Effector memory CD8-positive, alpha-beta T cell (primary cell): ENCODE measurements around the gene SND1.

Source experiments
- ATAC-seq: fragments of 150-1000 bp; cut with Tn5 transposase; replicated peaks from 2 replicates; pipeline ENCODE4 v1.10.0; 2021; ENCODE audit warnings: mild to moderate bottlenecking, moderate library complexity
- DNase-seq, 3 experiments: peaks; one replicate each; pipeline ENCODE4 v3.0.0; 2021
- H3K27ac Mint-ChIP-seq, 2 donors: one replicate each; pipeline ENCODE4 v1.8.0; 2022; ENCODE audit warnings: mild to moderate bottlenecking in 2 of 2, mixed read lengths in 2 of 2, moderate library complexity in 2 of 2
- H3K27me3 Mint-ChIP-seq, 2 donors: one replicate each; pipeline ENCODE4 v1.8.0; 2022; ENCODE audit warnings: mixed read lengths in 2 of 2
- H3K36me3 Mint-ChIP-seq: one replicate; pipeline ENCODE4 v1.8.0; 2022; ENCODE audit warnings: mild to moderate bottlenecking, moderate library complexity, mixed read lengths; ENCODE audit not compliant: insufficient read depth
- H3K4me1 Mint-ChIP-seq, 2 donors: one replicate each; pipeline ENCODE4 v1.8.0; 2022; ENCODE audit warnings: low read depth in 2 of 2, mixed read lengths in 2 of 2
- H3K4me3 Mint-ChIP-seq, 2 donors: one replicate each; pipeline ENCODE4 v1.8.0; 2022; ENCODE audit warnings: mild to moderate bottlenecking in 2 of 2, mixed read lengths in 2 of 2, moderate library complexity in 2 of 2
- H3K9me3 Mint-ChIP-seq, 2 donors: one replicate each; pipeline ENCODE4 v1.8.0; 2022; ENCODE audit warnings: mixed read lengths in 2 of 2

SND1 gene

DNA sequence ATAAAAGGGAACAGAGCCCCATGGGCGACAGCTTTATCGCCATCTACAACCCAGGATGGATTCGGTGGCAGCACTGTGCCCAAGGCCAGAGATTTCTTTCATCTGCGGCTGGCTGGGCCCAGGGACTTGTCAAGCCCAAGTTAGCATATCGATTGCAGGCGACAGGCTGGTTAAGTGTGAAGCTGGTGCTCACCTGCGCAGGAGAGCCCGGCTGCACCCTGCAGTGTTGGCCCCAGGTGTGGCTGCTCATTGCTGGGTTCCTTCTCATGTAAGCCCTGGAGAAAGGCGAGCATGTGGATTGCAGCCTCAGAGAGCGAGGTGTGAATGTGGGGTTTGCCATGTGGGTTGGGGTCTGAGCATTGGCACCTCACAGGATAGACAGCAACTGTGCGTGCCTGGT is 419.8 kb downstream of the SND1 start:
- peaks cover 15% of the 10 kb centered on the region for H3K36me3 Mint-ChIP-seq
- H3K9me3 Mint-ChIP-seq = no peaks in the 10 kb centered on the region
- no peak overlapping the region for H3K27ac Mint-ChIP-seq
- no peaks in the 10 kb centered on the region for H3K27me3 Mint-ChIP-seq
- no peak overlapping the region for H3K4me3 Mint-ChIP-seq
- no peak for ATAC-seq
- H3K4me1 Mint-ChIP-seq = peaks cover 0 to 3% of the 10 kb centered on the region in 2 donors
- DNase-seq = no peak

DNA sequence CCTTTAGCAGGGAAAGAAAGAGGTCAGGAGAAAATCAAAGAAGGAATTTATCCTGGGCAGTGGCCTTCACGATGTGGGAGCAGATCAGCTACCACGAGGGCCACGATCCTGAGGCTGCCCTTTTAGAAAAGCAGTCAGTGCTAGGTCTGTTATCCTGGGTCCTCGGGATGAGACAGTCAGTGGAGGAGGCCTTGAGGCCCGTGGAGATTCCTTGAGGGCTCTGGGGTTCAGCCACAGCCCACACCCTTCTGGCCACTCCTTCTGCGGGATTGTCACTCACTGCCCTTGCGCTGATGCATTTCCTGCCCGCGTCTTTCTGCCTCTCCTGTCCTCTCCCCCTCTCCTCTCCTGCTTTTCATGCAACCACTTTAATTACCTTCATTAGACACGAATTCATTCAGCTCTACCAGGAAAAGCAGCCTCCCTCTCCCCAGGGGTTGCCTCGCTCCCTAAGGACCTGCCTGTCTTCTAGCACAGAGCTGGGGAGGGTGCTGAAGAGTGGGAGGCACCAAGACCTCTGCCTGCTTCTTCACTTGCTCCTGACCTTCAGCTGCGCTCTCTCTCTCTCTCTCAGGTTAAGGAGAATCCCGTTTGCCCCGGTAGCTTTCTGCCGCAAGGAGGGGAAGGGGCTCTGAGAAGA is 421.8 kb downstream of the SND1 start:
- Mint-ChIP-seq H3K27me3 (no peaks in the 10 kb centered on the region), H3K4me1 (no peaks in the 10 kb centered on the region), H3K9me3 (no peaks in the 10 kb centered on the region), H3K36me3 (peaks cover 19% of the 10 kb centered on the region), H3K27ac (peak overlapping the region in 1 of 2 donors; percentile 77), H3K4me3 (no peak overlapping the region)
- DNase-seq (no peak), ATAC-seq (no peak)

DNA sequence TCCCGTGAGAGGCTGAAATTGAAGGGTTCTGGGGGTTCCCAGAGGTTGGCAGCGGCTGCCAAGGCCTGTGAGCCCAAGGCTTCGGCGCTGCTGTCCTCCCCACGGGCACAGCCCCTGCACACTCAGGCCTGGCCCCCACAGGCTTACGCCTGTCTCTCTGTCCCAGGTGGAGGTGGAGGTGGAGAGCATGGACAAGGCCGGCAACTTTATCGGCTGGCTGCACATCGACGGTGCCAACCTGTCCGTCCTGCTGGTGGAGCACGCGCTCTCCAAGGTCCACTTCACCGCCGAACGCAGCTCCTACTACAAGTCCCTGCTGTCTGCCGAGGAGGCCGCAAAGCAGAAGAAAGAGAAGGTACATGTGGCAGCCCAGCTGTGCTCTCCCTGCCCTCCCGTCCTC is 422.3 kb downstream of the SND1 start:
- DNase-seq = no peak
- no peaks in the 10 kb centered on the region for H3K9me3 Mint-ChIP-seq
- peak overlapping the region in 1 of 2 donors; percentile 77 for H3K27ac Mint-ChIP-seq
- no peaks in the 10 kb centered on the region for H3K4me1 Mint-ChIP-seq
- H3K36me3 Mint-ChIP-seq = peaks cover 19% of the 10 kb centered on the region
- no peak overlapping the region for H3K4me3 Mint-ChIP-seq
- H3K27me3 Mint-ChIP-seq = no peaks in the 10 kb centered on the region
- no peak for ATAC-seq

DNA sequence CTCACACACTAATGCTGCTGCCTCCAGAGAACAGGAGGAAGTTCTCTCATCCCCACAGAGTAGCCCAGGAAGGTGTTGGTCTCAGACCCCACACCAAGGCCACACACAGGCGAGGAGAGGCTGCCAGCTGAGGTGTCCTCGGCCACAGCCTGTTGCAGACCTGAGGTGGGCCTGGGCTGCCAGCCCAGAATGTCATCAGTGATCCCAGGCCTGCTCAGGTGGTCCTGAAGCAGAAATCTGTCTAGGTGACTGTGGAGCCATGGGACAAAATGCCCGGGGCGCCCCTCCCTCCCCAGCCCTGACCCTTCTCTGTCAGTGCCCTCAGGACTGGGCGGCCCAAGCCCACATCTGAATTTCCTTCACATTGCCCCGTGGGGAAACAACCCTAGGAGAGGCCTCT is 422.7 kb downstream of the SND1 start:
- Mint-ChIP-seq H3K4me1 (no peaks in the 10 kb centered on the region), H3K27ac (peak overlapping the region in 1 of 2 donors; percentile 77), H3K4me3 (no peak overlapping the region), H3K36me3 (peaks cover 19% of the 10 kb centered on the region), H3K27me3 (no peaks in the 10 kb centered on the region), H3K9me3 (no peaks in the 10 kb centered on the region)
- ATAC-seq (no peak), DNase-seq (no peak)

DNA sequence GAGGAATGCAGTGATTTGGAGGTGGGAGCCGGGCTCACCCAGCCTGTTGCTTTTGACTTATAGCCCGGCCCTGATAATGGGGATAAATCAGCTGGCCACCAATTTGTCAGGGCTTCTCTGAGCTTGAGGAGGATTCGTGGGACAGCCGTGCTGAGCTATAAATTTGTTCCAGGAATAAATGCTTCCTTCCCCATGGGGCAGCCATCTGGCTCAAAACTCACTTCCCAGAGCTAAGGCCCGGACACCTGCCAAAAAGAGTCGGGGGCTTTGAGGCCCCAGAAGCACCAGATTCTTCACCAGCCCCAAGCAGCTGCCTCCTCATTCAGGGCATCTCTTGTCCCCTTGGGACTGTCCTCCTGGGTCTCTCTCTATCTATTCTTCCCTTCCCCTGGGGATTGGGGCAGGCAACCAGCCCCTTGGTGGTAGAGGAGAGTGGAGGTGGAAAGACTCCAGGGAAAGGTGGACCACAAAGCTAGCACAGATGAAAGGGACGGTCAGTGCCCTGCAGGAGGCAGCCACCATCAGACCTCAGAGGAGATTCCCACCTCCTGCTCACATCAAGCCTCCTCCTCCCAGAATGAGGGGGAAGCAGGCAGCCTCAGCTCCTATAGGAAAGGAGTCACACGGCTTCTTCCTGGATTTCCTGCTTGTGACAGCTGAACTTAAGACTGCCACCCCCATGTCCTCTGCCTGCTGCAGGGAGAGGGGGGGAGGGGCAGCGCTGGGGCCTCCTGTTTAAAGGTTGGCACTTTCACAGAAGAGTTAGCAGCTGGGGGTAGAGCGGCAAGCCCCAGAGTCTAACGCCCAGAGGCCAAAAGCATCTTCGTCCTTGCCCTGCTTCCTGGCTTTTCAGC is 423.5 kb downstream of the SND1 start:
- DNase-seq = no peak
- no peaks in the 10 kb centered on the region for H3K9me3 Mint-ChIP-seq

DNA sequence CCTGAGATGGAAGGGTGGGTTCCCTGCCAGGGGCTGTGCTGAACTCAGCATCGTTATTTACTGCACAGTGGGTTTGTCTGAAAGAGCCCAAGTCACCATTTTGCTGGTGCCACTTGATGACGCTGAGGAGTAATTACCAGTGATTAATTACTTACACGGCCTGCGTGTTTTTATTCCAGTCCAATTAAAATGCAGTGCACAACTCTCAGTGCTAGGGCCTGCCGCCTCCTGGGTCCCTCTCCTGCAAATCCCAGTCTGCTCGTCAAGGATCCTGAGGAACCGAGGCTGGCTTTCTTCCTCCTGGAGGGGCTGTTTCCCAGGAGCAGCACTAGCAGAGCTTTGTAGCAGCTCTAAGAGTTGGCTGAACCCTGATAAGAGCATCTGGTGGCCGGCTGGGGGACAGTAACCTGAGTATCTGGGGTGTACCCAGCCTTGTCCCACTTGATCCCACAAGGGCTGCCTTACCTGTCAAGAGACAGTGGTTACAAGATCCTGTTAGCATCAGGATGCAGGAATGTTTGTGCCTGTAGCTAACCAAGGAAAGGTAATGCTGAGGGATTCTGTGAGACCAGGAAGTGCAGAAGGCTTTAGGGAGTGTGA is 424.3 kb downstream of the SND1 start:
- H3K9me3 Mint-ChIP-seq = no peaks in the 10 kb centered on the region
- H3K4me3 Mint-ChIP-seq = no peak overlapping the region
- no peak for ATAC-seq
- no peaks in the 10 kb centered on the region for H3K4me1 Mint-ChIP-seq
- H3K27me3 Mint-ChIP-seq = no peaks in the 10 kb centered on the region
- no peak for DNase-seq
- H3K36me3 Mint-ChIP-seq = peaks cover 19% of the 10 kb centered on the region
- no peak overlapping the region for H3K27ac Mint-ChIP-seq

More for the DNA sequence above, 423.5 kb downstream of the SND1 start:
- H3K36me3 Mint-ChIP-seq = peaks cover 18% of the 10 kb centered on the region
- H3K4me3 Mint-ChIP-seq = no peak overlapping the region
- H3K27ac Mint-ChIP-seq = no peak overlapping the region
- no peak for ATAC-seq
- H3K4me1 Mint-ChIP-seq = no peaks in the 10 kb centered on the region
- no peaks in the 10 kb centered on the region for H3K27me3 Mint-ChIP-seq

DNA sequence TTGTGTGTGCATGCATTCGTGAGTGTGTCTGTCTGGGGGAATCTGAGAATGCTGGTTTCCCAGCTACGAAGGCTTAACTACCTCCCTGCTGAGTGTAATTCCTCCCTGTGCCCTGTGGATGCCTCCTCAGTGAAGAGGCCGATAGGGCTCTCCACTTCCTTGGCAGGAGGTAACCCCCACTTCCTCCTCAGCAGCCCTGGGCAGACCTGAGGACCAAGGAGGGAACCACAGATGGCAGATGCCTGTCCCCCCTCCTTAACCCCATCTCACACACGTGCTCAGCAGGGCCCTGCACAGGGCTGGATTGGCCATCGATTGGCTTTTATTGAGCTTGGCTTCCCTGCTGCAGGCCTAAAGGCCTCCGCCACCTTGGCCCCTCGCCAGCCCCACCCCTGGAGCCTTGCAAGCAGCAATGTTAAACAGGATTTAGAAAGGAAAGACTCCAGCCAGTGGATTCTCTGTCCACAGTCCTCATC is 424.8 kb downstream of the SND1 start:
- no peak overlapping the region for H3K27ac Mint-ChIP-seq
- H3K27me3 Mint-ChIP-seq = no peaks in the 10 kb centered on the region
- H3K4me3 Mint-ChIP-seq = no peak overlapping the region
- DNase-seq (no peak), ATAC-seq (no peak)
- H3K4me1 Mint-ChIP-seq = no peaks in the 10 kb centered on the region
- H3K36me3 Mint-ChIP-seq = peaks cover 17% of the 10 kb centered on the region
- no peaks in the 10 kb centered on the region for H3K9me3 Mint-ChIP-seq

DNA sequence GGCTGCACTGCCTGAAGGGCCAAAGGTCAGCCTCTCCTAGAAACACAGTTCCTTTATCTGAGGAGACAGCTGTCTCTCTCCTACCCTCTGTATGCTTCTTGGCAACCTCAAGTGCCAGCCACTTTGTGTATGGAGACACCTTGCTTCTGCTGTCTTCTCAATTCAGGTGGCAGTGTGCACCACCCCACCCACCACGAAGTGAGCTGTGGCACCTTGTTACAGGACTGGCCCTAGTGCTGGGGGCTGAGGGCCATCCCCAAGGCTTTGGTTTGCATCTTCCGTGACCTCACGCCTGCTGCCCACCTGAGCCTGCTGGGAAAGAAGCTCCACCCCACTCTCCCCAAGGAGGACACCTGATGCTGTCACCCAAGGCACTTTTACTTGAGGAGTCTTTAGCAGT is 426.3 kb downstream of the SND1 start:
- Mint-ChIP-seq H3K27me3 (no peaks in the 10 kb centered on the region), H3K4me1 (no peaks in the 10 kb centered on the region), H3K36me3 (peaks cover 15% of the 10 kb centered on the region), H3K4me3 (no peak overlapping the region), H3K27ac (peak overlapping the region in 1 of 2 donors; percentile 54), H3K9me3 (no peaks in the 10 kb centered on the region)
- DNase-seq = no peak
- ATAC-seq = no peak

DNA sequence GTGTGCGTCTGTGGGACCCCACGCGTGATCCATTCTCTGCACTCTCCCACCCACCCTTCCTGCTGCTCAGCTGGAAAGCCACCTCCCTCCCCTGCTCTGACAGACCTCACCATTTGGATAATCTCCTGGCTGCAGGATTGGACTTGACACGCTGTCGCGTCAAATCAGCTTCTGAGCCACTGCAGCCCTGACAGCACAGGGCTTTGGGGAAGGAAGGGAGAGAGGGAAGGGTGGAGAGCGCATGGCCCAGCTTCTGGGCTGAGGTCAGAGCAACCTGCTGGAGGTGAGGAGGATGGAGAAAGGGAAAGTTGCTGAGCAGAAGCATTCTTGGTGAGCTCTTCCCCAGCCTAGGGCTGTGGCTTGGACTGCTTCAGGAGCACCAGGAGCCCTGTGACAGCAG is 428.2 kb downstream of the SND1 start:
- Mint-ChIP-seq H3K27ac (no peak overlapping the region), H3K9me3 (no peaks in the 10 kb centered on the region), H3K4me3 (no peak overlapping the region), H3K27me3 (no peaks in the 10 kb centered on the region), H3K4me1 (no peaks in the 10 kb centered on the region), H3K36me3 (peaks cover 15% of the 10 kb centered on the region)
- DNase-seq (no peak), ATAC-seq (no peak)

DNA sequence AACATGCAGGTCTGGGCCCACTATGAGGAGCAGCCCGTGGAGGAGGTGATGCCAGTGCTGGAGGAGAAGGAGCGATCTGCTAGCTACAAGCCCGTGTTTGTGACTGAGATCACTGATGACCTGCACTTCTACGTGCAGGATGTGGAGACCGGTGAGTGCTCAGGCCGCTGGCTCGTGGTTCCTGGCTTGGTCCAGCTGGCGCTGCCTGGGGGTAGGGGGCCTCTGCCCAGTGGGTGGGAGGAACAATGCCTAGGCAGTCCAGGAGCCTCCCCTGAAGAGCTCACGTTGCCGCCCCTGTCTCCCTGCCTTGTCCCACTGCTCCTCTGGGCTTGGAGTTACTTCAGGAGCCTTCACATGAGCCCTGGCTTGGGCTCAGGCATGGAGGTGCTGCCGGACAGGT is 429.4 kb downstream of the SND1 start:
- Mint-ChIP-seq H3K4me3 (no peak overlapping the region), H3K36me3 (peaks cover 15% of the 10 kb centered on the region), H3K27ac (peak overlapping the region in 1 of 2 donors; percentile 41), H3K4me1 (no peaks in the 10 kb centered on the region), H3K9me3 (no peaks in the 10 kb centered on the region), H3K27me3 (no peaks in the 10 kb centered on the region)
- ATAC-seq = no peak
- no peak for DNase-seq

DNA sequence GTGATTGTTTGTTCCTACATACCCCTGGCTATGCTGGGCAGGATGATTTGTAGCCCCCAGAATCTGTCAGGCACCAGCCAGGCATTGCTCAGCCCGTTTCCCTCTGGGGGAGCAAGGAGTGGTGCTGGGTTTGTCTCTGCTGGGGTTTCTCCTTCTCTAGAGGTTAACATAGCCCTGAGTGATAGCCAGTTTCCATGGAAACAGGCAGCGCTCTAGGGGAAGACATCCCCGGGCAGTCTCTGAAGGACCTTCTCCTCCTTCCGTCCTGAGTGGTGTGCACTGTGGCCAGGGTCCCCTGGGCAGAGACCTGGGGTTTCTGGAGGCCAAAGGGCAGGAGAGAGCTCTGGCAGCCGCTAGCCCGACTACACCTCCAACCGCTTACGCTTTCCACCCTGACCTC is 429.8 kb downstream of the SND1 start:
- Mint-ChIP-seq H3K4me1 (no peaks in the 10 kb centered on the region), H3K27me3 (no peaks in the 10 kb centered on the region), H3K27ac (peak overlapping the region in 1 of 2 donors; percentile 73), H3K4me3 (no peak overlapping the region), H3K9me3 (no peaks in the 10 kb centered on the region), H3K36me3 (peaks cover 15% of the 10 kb centered on the region)
- ATAC-seq (no peak), DNase-seq (no peak)

DNA sequence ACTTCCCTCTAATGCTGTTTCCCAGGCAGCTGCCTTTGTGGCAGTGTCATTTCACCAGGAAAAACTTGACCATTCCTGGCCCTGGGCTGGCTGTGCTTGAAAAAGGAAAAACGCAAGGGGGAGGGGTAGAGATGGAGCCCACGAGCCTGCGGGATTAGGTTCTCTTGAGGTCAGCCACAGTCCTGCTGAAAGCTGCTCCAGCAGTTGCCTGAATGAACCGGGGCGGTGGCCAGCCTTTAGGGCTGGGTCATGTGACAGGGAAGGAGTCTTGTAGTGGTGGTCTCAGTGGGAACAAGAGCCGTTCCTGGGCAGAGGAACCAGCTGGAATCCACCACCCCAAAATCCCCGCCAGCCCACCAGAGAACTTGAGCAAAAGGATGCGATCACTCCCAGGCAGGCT is 430.4 kb downstream of the SND1 start:
- peak overlapping the region in 1 of 2 donors; percentile 73 for H3K27ac Mint-ChIP-seq
- H3K9me3 Mint-ChIP-seq = no peaks in the 10 kb centered on the region
- ATAC-seq = no peak
- H3K27me3 Mint-ChIP-seq = no peaks in the 10 kb centered on the region
- peaks cover 16% of the 10 kb centered on the region for H3K36me3 Mint-ChIP-seq
- no peak overlapping the region for H3K4me3 Mint-ChIP-seq
- no peak for DNase-seq
- no peaks in the 10 kb centered on the region for H3K4me1 Mint-ChIP-seq

DNA sequence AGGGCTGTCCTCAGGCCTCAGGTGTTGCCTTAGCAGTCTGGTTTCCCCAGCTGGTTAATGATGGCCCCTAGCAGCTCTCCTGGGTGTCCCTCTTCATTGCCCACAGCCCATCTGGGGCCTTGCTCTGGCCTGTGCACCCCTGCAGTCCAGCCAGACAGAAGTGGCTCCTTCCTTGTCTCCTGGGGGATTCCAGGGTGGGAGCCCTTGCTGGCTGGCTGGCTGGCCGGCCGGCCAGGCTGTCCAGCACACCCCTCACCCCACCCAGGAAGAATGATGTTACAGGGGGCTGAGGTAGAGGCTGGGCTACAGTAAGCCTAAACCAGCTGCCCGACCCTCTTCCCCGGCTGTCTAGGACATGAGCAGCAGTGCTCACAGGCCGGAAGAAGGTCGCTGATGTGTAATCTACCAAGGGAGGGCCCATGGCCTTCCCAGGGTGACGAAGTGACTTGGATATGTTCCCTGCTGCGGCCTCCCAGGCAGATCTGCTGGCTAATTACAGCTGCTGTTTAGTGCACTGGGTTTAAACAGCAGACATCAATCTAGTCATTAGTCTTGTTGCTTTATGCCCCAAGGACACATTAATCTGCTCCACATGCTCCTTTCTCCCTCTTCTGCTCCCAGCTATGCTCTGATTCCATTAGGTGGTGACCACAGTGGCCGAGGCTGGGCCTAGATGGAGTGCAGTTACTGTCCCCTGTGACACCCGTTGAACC is 433.1 kb downstream of the SND1 start:
- peaks cover 25% of the 10 kb centered on the region for H3K36me3 Mint-ChIP-seq
- H3K27me3 Mint-ChIP-seq = no peaks in the 10 kb centered on the region
- no peaks in the 10 kb centered on the region for H3K9me3 Mint-ChIP-seq
- DNase-seq = no peak
- peak overlapping the region in 1 of 2 donors; percentile 70 for H3K27ac Mint-ChIP-seq
- H3K4me3 Mint-ChIP-seq = no peak overlapping the region
- no peak for ATAC-seq
- H3K4me1 Mint-ChIP-seq = no peaks in the 10 kb centered on the region
